HEK293 (cell line): ENCODE results near the gene RPS6KC1.

ENCODE experiments used
- CTCF ChIA-PET: fragments of 350-600 bp; formaldehyde crosslinking; extraction: SDS; loops from one replicate; lab custom pipeline; 2021; ENCODE audit warnings: antibody characterized with exemption; lab: Yijun Ruan, JAX
- POLR2A ChIA-PET: fragments of 300-600 bp; formaldehyde crosslinking; extraction: SDS; loops from one replicate; lab custom pipeline; 2020; ENCODE audit warnings: antibody characterized with exemption, inconsistent platforms; lab: Yijun Ruan, JAX
- H3K27ac ChIP-seq: fragments of 200-500 bp; sonication (Bioruptor generic); 2 replicates; pipeline ENCODE4 v1.5.1; 2014; ENCODE audit warnings: low read depth, low read length, control low read depth, inconsistent platforms; ENCODE audit errors: extremely low read depth
- H3K36me3 ChIP-seq, 2 experiments: fragments of 200-500 bp in 1 of 2; sonication (Bioruptor generic) in 1 of 2; 1 replicate in 1 of 2; 2 replicates in 1 of 2; pipeline ENCODE4 v1.5.1; 2014 to 2017; ENCODE audit warnings: inconsistent platforms in 2 of 2, low read length in 2 of 2; ENCODE audit not compliant: control insufficient read depth in 2 of 2, insufficient read depth in 1 of 2
- H3K4me1 ChIP-seq: fragments of 200-500 bp; sonication (Bioruptor generic); 2 replicates; pipeline ENCODE4 v1.5.1; 2014; ENCODE audit warnings: mild to moderate bottlenecking, low read length, inconsistent platforms; ENCODE audit not compliant: control insufficient read depth, insufficient read depth
- H3K4me3 ChIP-seq: 2 replicates; pipeline ENCODE4 v1.5.1; 2011; ENCODE audit warnings: low read depth, mild to moderate bottlenecking, control low read depth, low read length, moderate library complexity
- H3K9me3 ChIP-seq: fragments of 200-500 bp; sonication (Bioruptor generic); 2 replicates; pipeline ENCODE4 v1.5.1; 2014; ENCODE audit warnings: low read depth, low read length, inconsistent platforms; ENCODE audit not compliant: control insufficient read depth, insufficient read depth
- KLF8 ChIP-seq: fragments of 450-650 bp; formaldehyde crosslinking; IDR thresholded peaks from 2 replicates; pipeline ENCODE4 v1.5.1; 2016; ENCODE audit warnings: missing biosample characterization, missing genetic modification characterization
- MYNN ChIP-seq: fragments of 450-650 bp; formaldehyde crosslinking; IDR thresholded peaks from 2 replicates; pipeline ENCODE4 v1.5.1; 2016; ENCODE audit warnings: missing biosample characterization, missing genetic modification characterization, borderline replicate concordance
- MZF1 ChIP-seq: fragments of 450-650 bp; formaldehyde crosslinking; IDR thresholded peaks from 2 replicates; pipeline ENCODE4 v1.5.1; 2017; ENCODE audit warnings: missing biosample characterization, missing genetic modification characterization, borderline replicate concordance
- OVOL3 ChIP-seq: fragments of 450-650 bp; formaldehyde crosslinking; IDR thresholded peaks from 2 replicates; pipeline ENCODE4 v1.5.1; 2016; ENCODE audit warnings: missing biosample characterization, missing genetic modification characterization
- REST ChIP-seq: fragments of 450-650 bp; formaldehyde crosslinking; IDR thresholded peaks from 2 replicates; pipeline ENCODE4 v1.5.1; 2016; ENCODE audit warnings: missing biosample characterization, missing genetic modification characterization
- ZBTB10 ChIP-seq: fragments of 450-650 bp; formaldehyde crosslinking; IDR thresholded peaks from 2 replicates; pipeline ENCODE4 v1.5.1; 2016; ENCODE audit warnings: missing biosample characterization, missing genetic modification characterization
- ZBTB6 ChIP-seq: fragments of 450-650 bp; formaldehyde crosslinking; IDR thresholded peaks from 2 replicates; pipeline ENCODE4 v1.5.1; 2017; ENCODE audit warnings: missing biosample characterization, missing genetic modification characterization
- ZNF114 ChIP-seq: fragments of 450-650 bp; formaldehyde crosslinking; IDR thresholded peaks from 2 replicates; pipeline ENCODE4 v1.5.0; 2017; ENCODE audit warnings: missing biosample characterization, missing genetic modification characterization
- ZNF146 ChIP-seq: fragments of 450-650 bp; formaldehyde crosslinking; IDR thresholded peaks from 2 replicates; pipeline ENCODE4 v1.5.1; 2016; ENCODE audit warnings: missing biosample characterization, missing genetic modification characterization
- ZNF266 ChIP-seq: fragments of 450-650 bp; formaldehyde crosslinking; IDR thresholded peaks from 2 replicates; pipeline ENCODE4 v1.5.1; 2016; ENCODE audit warnings: missing biosample characterization, missing genetic modification characterization, low read depth
- ZNF292 ChIP-seq: fragments of 450-650 bp; formaldehyde crosslinking; IDR thresholded peaks from 2 replicates; pipeline ENCODE4 v1.5.1; 2016; ENCODE audit warnings: low read depth, missing biosample characterization, missing genetic modification characterization, borderline replicate concordance
- ZNF530 ChIP-seq: fragments of 450-650 bp; formaldehyde crosslinking; IDR thresholded peaks from 2 replicates; pipeline ENCODE4 v1.5.1; 2016; ENCODE audit warnings: low read depth, missing biosample characterization, missing genetic modification characterization
- ZNF596 ChIP-seq: fragments of 450-650 bp; IDR thresholded peaks from 2 replicates; pipeline ENCODE4 v1.5.0; 2018; ENCODE audit warnings: missing biosample characterization, mild to moderate bottlenecking, missing genetic modification characterization, moderate library complexity
- ZXDB ChIP-seq: fragments of 450-650 bp; formaldehyde crosslinking; IDR thresholded peaks from 2 replicates; pipeline ENCODE4 v1.5.1; 2016; ENCODE audit warnings: missing biosample characterization, missing genetic modification characterization
- TF ChIP-seq, protein P1 (sequence below): fragments of 450-650 bp; formaldehyde crosslinking; IDR thresholded peaks from 2 replicates; pipeline ENCODE4 v1.5.1; 2016; ENCODE audit warnings: missing biosample characterization, missing genetic modification characterization
- TF ChIP-seq, protein P2 (sequence below): fragments of 450-650 bp; formaldehyde crosslinking; IDR thresholded peaks from 2 replicates; pipeline ENCODE4 v1.5.1; 2017; ENCODE audit warnings: missing biosample characterization, mild to moderate bottlenecking, missing genetic modification characterization, moderate library complexity
- TF ChIP-seq, protein P3 (sequence below): fragments of 450-650 bp; formaldehyde crosslinking; optimal IDR thresholded peaks from 2 replicates; pipeline ENCODE3; 2016; ENCODE audit warnings: missing biosample characterization, mild to moderate bottlenecking, missing genetic modification characterization

The RPS6KC1 gene

GRCh38 chr1:213050745-213051126 lies 305 bp upstream of the RPS6KC1 start:
- peak overlapping the region; percentile 27; the same call in 1 of the 2 replicates for H3K27ac ChIP-seq
- ChIA-PET POLR2A (interaction anchor here (1.1 kb wide), 1 partner anchor 99 kb away, joined by 3 read pairs; no protein-coding TSS in a partner anchor), CTCF (interaction anchor here (0.6 kb wide), 1 partner anchor 26 kb away, joined by 4 read pairs; no protein-coding TSS in a partner anchor)
- TF ChIP-seq ZNF292 (tag by site-specific recombination) (no peak), ZBTB6 (tag by site-specific recombination) (no peak), ZBTB10 (tag by site-specific recombination) (peak; percentile 82; the same call in 1 of the 2 replicates), KLF8 (tag by site-specific recombination) (no peak), MYNN (tag by site-specific recombination) (no peak), ZNF114 (no peak), ZNF146 (tag by site-specific recombination) (0 out of 2 replicates have a peak, but pooled peaks have one; percentile 7), ZNF266 (tag by site-specific recombination) (no peak), ZXDB (tag by site-specific recombination) (peak; percentile 65; the same call in 1 of the 2 replicates), REST (no peak), MZF1 (tag by site-specific recombination) (0 out of 2 replicates have a peak, but pooled peaks have one; percentile 21), ZNF596 (tag by site-specific recombination) (no peak), ZNF530 (tag by site-specific recombination) (no peak), OVOL3 (tag by site-specific recombination) (no peak)
- TF ChIP-seq, protein P1, sequence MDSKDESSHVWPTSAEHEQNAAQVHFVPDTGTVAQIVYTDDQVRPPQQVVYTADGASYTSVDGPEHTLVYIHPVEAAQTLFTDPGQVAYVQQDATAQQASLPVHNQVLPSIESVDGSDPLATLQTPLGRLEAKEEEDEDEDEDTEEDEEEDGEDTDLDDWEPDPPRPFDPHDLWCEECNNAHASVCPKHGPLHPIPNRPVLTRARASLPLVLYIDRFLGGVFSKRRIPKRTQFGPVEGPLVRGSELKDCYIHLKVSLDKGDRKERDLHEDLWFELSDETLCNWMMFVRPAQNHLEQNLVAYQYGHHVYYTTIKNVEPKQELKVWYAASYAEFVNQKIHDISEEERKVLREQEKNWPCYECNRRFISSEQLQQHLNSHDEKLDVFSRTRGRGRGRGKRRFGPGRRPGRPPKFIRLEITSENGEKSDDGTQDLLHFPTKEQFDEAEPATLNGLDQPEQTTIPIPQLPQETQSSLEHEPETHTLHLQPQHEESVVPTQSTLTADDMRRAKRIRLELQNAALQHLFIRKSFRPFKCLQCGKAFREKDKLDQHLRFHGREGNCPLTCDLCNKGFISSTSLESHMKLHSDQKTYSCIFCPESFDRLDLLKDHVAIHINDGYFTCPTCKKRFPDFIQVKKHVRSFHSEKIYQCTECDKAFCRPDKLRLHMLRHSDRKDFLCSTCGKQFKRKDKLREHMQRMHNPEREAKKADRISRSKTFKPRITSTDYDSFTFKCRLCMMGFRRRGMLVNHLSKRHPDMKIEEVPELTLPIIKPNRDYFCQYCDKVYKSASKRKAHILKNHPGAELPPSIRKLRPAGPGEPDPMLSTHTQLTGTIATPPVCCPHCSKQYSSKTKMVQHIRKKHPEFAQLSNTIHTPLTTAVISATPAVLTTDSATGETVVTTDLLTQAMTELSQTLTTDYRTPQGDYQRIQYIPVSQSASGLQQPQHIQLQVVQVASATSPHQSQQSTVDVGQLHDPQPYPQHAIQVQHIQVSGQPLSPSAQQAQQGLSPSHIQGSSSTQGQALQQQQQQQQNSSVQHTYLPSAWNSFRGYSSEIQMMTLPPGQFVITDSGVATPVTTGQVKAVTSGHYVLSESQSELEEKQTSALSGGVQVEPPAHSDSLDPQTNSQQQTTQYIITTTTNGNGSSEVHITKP, result peak; percentile 99
- TF ChIP-seq, protein P2, sequence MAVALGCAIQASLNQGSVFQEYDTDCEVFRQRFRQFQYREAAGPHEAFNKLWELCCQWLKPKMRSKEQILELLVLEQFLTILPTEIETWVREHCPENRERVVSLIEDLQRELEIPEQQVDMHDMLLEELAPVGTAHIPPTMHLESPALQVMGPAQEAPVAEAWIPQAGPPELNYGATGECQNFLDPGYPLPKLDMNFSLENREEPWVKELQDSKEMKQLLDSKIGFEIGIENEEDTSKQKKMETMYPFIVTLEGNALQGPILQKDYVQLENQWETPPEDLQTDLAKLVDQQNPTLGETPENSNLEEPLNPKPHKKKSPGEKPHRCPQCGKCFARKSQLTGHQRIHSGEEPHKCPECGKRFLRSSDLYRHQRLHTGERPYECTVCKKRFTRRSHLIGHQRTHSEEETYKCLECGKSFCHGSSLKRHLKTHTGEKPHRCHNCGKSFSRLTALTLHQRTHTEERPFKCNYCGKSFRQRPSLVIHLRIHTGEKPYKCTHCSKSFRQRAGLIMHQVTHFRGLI (tag by site-specific recombination), result no peak
- TF ChIP-seq, protein P3, sequence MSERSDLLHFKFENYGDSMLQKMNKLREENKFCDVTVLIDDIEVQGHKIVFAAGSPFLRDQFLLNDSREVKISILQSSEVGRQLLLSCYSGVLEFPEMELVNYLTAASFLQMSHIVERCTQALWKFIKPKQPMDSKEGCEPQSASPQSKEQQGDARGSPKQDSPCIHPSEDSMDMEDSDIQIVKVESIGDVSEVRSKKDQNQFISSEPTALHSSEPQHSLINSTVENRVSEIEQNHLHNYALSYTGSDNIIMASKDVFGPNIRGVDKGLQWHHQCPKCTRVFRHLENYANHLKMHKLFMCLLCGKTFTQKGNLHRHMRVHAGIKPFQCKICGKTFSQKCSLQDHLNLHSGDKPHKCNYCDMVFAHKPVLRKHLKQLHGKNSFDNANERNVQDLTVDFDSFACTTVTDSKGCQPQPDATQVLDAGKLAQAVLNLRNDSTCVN (tag by site-specific recombination), result peak; percentile 21

More at GRCh38 chr1:213050745-213051126, 305 bp upstream of the RPS6KC1 start:
- H3K4me3 ChIP-seq, result peak overlapping the region; percentile 90
- no peaks in the 10 kb centered on the region for H3K9me3 ChIP-seq
- no peaks in the 10 kb centered on the region for H3K4me1 ChIP-seq
- no peaks in the 10 kb centered on the region for H3K36me3 ChIP-seq
